Measurements from ENCODE around the gene PCSK7. TPM values are rescaled to one million over a fixed set of nuclear protein-coding genes. Genes with fewer than 3 reads are reported as not detected.
A peak's percentile ranks its signal among the peaks of the same experiment; 100 is the strongest.

The PCSK7 gene
- total RNA-seq, 2 donors from 2014 or later: 25.3 to 32.8 TPM

DNA sequence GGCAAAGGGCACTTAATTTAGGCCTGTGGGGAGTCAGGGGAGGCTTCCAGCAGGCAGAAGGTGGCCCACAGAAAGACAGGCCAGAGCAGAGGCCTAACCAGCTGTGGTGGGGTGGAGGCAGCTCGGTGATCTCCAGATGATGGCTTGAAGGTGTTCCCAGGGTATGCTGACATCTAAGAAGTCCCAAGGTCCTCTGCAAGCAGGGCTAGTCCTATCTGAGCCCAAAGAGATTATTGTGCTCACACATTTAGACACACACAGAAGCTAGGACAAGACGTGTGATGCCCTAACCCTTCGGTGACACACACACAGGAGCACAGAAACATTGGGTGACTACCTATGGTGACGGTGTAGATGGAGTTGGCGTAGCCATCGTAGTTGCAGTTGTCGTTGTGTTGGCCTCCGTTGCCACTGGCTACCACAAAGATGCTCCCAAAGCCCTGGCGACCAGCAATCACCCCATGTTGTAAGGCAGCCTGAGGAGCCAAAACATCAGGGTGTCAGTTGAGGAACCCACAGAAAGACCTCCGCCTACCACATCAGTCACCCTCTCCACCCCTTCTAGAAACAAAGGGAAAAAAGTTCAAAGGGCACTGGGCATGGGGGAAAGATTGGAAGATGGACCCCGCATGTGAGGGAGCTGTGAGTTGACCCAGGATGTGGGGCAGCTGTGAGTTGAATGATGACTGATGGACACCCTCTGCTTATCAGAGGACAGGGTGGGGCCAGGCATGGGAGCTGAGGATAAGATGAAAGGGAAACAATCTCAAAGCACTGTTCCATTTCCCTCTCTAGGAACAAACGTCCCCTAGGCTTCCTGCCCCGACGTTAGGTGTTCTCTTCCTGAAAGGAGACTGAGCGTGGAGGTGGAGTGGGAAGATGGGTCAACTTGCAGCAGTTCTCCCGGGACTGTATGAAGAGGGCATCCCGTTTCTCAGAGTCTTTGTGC, 7.9 kb downstream of the PCSK7 start:
- Histone ChIP-seq H3K4me1 (peaks cover 0 to 41% of the 10 kb centered on the region in 2 donors), H3K36me3 (peaks cover 62% of the 10 kb centered on the region), H3K4me3 (no peak overlapping the region), H3K27me3 (no peaks in the 10 kb centered on the region), H3K9me3 (no peaks in the 10 kb centered on the region), H3K27ac (peak overlapping the region; percentile 22 to 84)
- DNase-seq (ENCODE audit: low spot score): no peak
- TF ChIP-seq, protein P1, sequence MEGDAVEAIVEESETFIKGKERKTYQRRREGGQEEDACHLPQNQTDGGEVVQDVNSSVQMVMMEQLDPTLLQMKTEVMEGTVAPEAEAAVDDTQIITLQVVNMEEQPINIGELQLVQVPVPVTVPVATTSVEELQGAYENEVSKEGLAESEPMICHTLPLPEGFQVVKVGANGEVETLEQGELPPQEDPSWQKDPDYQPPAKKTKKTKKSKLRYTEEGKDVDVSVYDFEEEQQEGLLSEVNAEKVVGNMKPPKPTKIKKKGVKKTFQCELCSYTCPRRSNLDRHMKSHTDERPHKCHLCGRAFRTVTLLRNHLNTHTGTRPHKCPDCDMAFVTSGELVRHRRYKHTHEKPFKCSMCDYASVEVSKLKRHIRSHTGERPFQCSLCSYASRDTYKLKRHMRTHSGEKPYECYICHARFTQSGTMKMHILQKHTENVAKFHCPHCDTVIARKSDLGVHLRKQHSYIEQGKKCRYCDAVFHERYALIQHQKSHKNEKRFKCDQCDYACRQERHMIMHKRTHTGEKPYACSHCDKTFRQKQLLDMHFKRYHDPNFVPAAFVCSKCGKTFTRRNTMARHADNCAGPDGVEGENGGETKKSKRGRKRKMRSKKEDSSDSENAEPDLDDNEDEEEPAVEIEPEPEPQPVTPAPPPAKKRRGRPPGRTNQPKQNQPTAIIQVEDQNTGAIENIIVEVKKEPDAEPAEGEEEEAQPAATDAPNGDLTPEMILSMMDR (IDR thresholded peaks at IDR 0.05): no peak

- Histone ChIP-seq H3K36me3 (peaks cover 61% of the 10 kb centered on the region), H3K27ac (peak overlapping the region; percentile 84 to 95), H3K4me3 (no peak overlapping the region), H3K9me3 (no peaks in the 10 kb centered on the region), H3K27me3 (no peaks in the 10 kb centered on the region), H3K4me1 (peaks cover 0 to 48% of the 10 kb centered on the region in 2 donors)
- DNase-seq (ENCODE audit: low spot score): no peak
- TF ChIP-seq, protein P1 (IDR thresholded peaks at IDR 0.05): no peak
These were observed 8.7 kb downstream of the PCSK7 start for GRCh38 chr11:117222991-117223740.

DNA sequence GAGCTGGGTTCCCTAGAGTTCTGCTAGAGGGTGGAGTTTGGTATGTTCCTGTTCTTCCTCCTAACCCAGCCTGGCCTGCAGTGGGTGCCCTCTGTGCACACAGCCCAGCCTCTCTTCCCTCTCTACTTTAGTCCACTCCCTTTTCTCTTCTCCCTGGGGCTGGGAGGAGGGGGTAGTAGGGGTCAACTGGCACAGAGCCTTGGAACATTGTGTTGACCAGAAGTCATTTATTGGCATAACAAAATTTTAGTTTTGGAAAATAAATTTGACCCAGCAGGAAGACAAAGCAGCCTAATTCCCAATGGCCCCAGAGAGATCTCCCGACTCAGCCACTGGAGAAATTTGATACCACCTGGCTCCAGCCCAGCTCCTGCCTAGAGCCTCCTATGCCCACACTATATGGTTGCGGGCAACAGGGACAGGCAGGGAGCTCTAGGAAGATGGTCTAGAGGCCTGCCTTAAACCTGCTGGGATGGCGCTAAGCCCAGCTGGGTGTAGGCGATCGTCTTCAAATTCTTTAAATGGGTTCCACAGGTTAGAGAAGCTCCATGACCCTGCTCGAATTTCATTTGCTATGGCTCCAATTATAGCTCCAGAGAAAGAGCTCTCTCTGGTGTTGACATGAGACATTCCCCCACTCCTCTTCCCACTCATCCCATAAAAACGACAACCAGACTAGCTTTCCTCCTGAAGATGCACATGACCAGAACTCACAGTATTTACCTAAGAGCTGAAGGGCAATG, 9.9 kb downstream of the PCSK7 start:
- H3K9me3 ChIP-seq: no peaks in the 10 kb centered on the region
- no peak overlapping the region for H3K4me3 ChIP-seq
- peaks cover 0 to 59% of the 10 kb centered on the region in 2 donors for H3K4me1 ChIP-seq
- peak overlapping the region; percentile 84 to 95 for H3K27ac ChIP-seq
- H3K36me3 ChIP-seq: peaks cover 49% of the 10 kb centered on the region
- peak; percentile 86 for DNase-seq (ENCODE audit: low spot score)
- TF ChIP-seq, protein P1 (IDR thresholded peaks at IDR 0.05): peak in 1 of 2 donors; percentile 21
- no peaks in the 10 kb centered on the region for H3K27me3 ChIP-seq

GRCh38 chr11:117220999-117221774, 10.7 kb downstream of the PCSK7 start:
- peaks cover 0 to 67% of the 10 kb centered on the region in 2 donors for H3K4me1 ChIP-seq
- TF ChIP-seq, protein P1 (IDR thresholded peaks at IDR 0.05): no peak
- H3K36me3 ChIP-seq: peaks cover 44% of the 10 kb centered on the region

GRCh38 chr11:117220568-117220967, 11.3 kb downstream of the PCSK7 start:
- TF ChIP-seq, protein P1 (IDR thresholded peaks at IDR 0.05): no peak
- Histone ChIP-seq H3K9me3 (no peaks in the 10 kb centered on the region), H3K27me3 (no peaks in the 10 kb centered on the region), H3K36me3 (peaks cover 41% of the 10 kb centered on the region), H3K4me3 (no peak overlapping the region), H3K27ac (peak overlapping the region; percentile 84 to 95), H3K4me1 (peaks cover 0 to 68% of the 10 kb centered on the region in 2 donors)
- DNase-seq (ENCODE audit: low spot score): peak; percentile 91

More at GRCh38 chr11:117220999-117221774, 10.7 kb downstream of the PCSK7 start:
- H3K9me3 ChIP-seq: no peaks in the 10 kb centered on the region
- no peak overlapping the region for H3K4me3 ChIP-seq
- no peak for DNase-seq (ENCODE audit: low spot score)
- peak overlapping the region; percentile 84 to 95 for H3K27ac ChIP-seq
- H3K27me3 ChIP-seq: no peaks in the 10 kb centered on the region

All from right atrium auricular region (tissue), 2 donors.